Body of pancreas (tissue), 4 donors: Measurements from ENCODE around the gene ARID1B. TPM values are rescaled to one million over a fixed set of nuclear protein-coding genes. Genes with fewer than 3 reads are reported as not detected.

Experiments
- ATAC-seq: fragments of 150-250 bp; one replicate; pipeline ENCODE4 v1.9.1; 2016
- DNase-seq, 4 donors: peaks; one replicate each; pipeline ENCODE4 v3.0.0-alpha.2; 2019
- H3K27ac ChIP-seq, 4 donors: fragments of 200-600 bp; sonication (generic); 1 replicate in 3 of 4; 2 replicates in 1 of 4; pipeline versions ENCODE4 v1.5.1 to v1.6.1; 2016 to 2019; ENCODE audit warnings: mild to moderate bottlenecking in 1 of 4, mixed read lengths in 1 of 4, moderate library complexity in 1 of 4
- H3K27me3 ChIP-seq, 2 donors: fragments of 200-600 bp; sonication (generic); one replicate each; pipeline ENCODE4 v1.6.0; 2016; ENCODE audit warnings: mild to moderate bottlenecking in 1 of 2
- H3K36me3 ChIP-seq, 2 donors: fragments of 200-600 bp; sonication (generic); replicated peaks in 1 of 2; 2 replicates each; pipeline ENCODE4 v1.5.1; 2016; ENCODE audit warnings: low read depth in 2 of 2; ENCODE audit not compliant: insufficient read depth in 1 of 2
- H3K4me1 ChIP-seq: fragments of 200-600 bp; sonication (generic); one replicate; pipeline ENCODE4 v1.6.0; 2016
- H3K4me3 ChIP-seq, 2 donors: fragments of 200-600 bp; sonication (generic); 1 replicate in 1 of 2; 2 replicates in 1 of 2; pipeline ENCODE4 v1.5.1; 2016 to 2019
- H3K9me3 ChIP-seq, 3 donors: fragments of 200-600 bp; sonication (generic); 1 replicate in 2 of 3; 2 replicates in 1 of 3; pipeline ENCODE4 v1.5.1; 2016
- POLR2A ChIP-seq, 3 donors: fragments of 450-650 bp; IDR thresholded peaks; one replicate each; pipeline ENCODE4 v1.6.1; 2016; ENCODE audit warnings: antibody characterized with exemption in 3 of 3, mild to moderate bottlenecking in 2 of 3
- WGBS, 2 donors: methylation state at CpG; one replicate each; pipeline ENCODE4 v1.1.5; 2017; 5-methylcytosine and 5-hydroxymethylcytosine counted together
- intact Hi-C: fragments of 100-400 bp; cut with DNase I; formaldehyde crosslinking; loops from one replicate; pipeline ENCODE4 v1.15.1; 2023
- total RNA-seq, 2 donors: library from RNA; depleted of rRNA; stranded (reverse); fragments of >200 nt; gene quantifications; one replicate each; pipeline ENCODE4 v1.1.0, GENCODE V29; 2016
- TF ChIP-seq, protein P1 (sequence below), 7 experiments: fragments of 450-650 bp in 4 of 7; fragments of 200-600 bp in 3 of 7; sonication (generic) in 3 of 7; IDR thresholded peaks; one replicate each; pipeline ENCODE4 v1.5.1; 2016 to 2019; ENCODE audit warnings: antibody characterized with exemption in 7 of 7

The ARID1B gene
- total RNA-seq, 2 donors from 2014 or later = 71.5 to 85.1 TPM

DNA sequence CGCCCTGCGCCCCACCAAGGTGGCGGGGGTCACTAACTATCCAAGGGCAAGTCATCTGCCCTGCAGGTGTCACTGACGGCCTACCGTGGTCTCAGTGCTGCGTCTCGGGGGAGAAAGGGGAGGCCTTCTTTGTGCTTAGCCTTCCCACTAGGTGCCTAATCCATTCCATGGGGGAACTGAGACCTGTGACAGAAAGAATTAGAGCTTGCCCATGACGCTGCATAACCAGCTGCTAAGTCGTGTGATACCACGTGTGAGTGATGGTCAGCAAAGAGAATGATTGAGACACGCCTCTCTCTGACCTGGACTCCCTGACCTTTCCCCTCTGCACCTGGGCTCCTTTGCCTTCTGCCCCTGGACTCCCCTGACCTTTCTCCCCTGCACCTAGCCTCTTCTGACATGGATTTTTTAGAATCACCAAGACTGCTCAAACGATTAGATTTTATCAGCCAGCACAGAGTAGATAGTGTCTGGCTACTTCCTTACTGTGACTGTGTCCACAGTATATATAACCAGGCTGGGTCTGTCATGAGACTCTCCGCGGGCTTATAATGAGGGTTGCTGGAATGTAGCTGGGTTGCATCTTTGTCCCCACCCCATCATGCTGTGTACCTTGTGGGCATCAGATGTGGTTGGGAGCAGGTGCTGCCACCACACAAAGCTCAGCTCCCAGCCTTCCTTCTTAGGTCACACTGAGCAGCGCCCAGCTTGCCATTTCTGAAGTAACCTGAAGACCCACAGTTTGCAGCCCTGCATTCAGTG lies 405.5 kb downstream of the ARID1B start:
- DNase-seq (no peak), ATAC-seq (no peak)
- TF ChIP-seq, protein P1, sequence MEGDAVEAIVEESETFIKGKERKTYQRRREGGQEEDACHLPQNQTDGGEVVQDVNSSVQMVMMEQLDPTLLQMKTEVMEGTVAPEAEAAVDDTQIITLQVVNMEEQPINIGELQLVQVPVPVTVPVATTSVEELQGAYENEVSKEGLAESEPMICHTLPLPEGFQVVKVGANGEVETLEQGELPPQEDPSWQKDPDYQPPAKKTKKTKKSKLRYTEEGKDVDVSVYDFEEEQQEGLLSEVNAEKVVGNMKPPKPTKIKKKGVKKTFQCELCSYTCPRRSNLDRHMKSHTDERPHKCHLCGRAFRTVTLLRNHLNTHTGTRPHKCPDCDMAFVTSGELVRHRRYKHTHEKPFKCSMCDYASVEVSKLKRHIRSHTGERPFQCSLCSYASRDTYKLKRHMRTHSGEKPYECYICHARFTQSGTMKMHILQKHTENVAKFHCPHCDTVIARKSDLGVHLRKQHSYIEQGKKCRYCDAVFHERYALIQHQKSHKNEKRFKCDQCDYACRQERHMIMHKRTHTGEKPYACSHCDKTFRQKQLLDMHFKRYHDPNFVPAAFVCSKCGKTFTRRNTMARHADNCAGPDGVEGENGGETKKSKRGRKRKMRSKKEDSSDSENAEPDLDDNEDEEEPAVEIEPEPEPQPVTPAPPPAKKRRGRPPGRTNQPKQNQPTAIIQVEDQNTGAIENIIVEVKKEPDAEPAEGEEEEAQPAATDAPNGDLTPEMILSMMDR (IDR thresholded peaks at IDR 0.05) = no peak
- TF ChIP-seq POLR2A (IDR thresholded peaks at IDR 0.05) = no peak
- intact Hi-C loops = loop anchor here (10.0 kb wide), 2 partner anchors 92 to 618 kb away; no protein-coding TSS in a partner anchor
- no peaks in the 10 kb centered on the region for H3K27me3 ChIP-seq
- no peak overlapping the region for H3K27ac ChIP-seq
- WGBS, 2 donors = 77 to 82% methylated on average over 15 of the region's 15 CpGs
- H3K9me3 ChIP-seq = no peaks in the 10 kb centered on the region
- peaks cover 24% of the 10 kb centered on the region for H3K4me1 ChIP-seq
- no peak overlapping the region for H3K4me3 ChIP-seq
- H3K36me3 ChIP-seq = peaks cover 0 to 3% of the 10 kb centered on the region in 2 donors

DNA sequence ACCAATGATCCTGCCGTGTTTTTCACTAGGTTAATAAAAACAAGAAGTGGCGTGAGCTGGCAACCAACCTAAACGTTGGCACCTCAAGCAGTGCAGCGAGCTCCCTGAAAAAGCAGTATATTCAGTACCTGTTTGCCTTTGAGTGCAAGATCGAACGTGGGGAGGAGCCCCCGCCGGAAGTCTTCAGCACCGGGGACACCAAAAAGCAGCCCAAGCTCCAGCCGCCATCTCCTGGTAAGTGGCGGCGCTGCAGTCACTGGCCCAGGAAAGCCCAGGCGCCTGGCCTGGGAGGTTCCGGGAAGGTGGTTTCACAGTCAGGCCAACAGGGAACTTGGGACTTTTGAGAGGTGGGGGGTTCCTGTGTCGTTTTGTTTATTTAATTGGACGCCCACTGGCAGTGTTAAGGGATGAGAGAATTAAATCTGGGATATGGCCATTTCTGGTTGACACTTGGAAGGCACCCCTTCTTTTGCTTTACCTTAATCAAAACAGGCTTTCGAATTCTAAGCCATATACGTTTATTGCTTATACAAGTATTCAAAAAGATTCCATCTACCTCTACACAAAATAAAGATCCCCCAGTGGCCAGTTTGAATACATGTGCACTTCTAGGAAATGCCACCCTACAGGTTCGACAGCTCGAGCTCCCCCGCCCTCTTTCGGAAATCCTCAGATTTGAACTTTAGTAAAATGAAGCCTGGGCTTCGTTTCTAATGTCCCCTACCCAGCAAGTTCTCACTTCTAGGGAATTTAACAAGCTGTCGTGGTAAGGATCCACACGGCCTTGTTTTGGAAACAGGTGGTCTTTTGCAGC lies 407.2 kb downstream of the ARID1B start:
- ATAC-seq = peak; percentile 95
- DNase-seq = peak; percentile 84 to 90 (median 86)
- WGBS, 2 donors = 33 to 34% methylated on average over 24 to 25 of the region's 25 CpGs
- Histone ChIP-seq H3K27ac (peak overlapping the region in 2 of 4 donors; percentile 38 to 40), H3K4me3 (no peak overlapping the region), H3K36me3 (peaks cover 0 to 3% of the 10 kb centered on the region in 2 donors), H3K27me3 (no peaks in the 10 kb centered on the region), H3K4me1 (peaks cover 25% of the 10 kb centered on the region), H3K9me3 (no peaks in the 10 kb centered on the region)
- intact Hi-C loops = loop anchor here (10.0 kb wide), 2 partner anchors 90 to 620 kb away; no protein-coding TSS in a partner anchor
- no peak for TF ChIP-seq POLR2A (IDR thresholded peaks at IDR 0.05)
- TF ChIP-seq, protein P1 (IDR thresholded peaks at IDR 0.05) = peak; percentile 91 to 96 (median 95)

DNA sequence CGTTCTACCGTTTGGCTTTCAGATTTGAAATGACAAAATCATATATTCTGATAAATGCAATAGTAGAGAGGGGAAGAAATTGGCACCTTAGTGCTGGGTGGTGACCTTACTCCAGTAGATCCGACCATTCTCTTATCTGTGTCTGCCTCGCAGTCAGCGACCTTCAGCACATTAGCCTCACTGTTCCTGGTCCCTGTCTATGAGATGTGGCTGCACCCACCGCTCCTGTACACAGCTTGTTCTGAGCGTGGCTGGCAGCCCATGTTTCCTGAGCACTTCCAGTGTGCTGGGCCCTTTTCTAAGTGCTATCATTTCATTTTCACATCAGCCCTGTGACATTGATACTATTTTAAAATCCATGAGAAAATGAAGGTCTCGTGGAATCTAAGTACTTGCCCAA lies 408.0 kb downstream of the ARID1B start:
- intact Hi-C loops = loop anchor here (10.0 kb wide), 2 partner anchors 90 to 620 kb away; no protein-coding TSS in a partner anchor
- TF ChIP-seq POLR2A (IDR thresholded peaks at IDR 0.05) = no peak
- TF ChIP-seq, protein P1 (IDR thresholded peaks at IDR 0.05) = no peak
- no peaks in the 10 kb centered on the region for H3K27me3 ChIP-seq
- peaks cover 0 to 6% of the 10 kb centered on the region in 2 donors for H3K36me3 ChIP-seq
- DNase-seq (no peak), ATAC-seq (no peak)
- 78 to 82% methylated on average over 8 of the region's 8 CpGs for WGBS, 2 donors
- H3K4me3 ChIP-seq = no peak overlapping the region
- no peak overlapping the region for H3K27ac ChIP-seq
- H3K9me3 ChIP-seq = no peaks in the 10 kb centered on the region
- peaks cover 25% of the 10 kb centered on the region for H3K4me1 ChIP-seq

DNA sequence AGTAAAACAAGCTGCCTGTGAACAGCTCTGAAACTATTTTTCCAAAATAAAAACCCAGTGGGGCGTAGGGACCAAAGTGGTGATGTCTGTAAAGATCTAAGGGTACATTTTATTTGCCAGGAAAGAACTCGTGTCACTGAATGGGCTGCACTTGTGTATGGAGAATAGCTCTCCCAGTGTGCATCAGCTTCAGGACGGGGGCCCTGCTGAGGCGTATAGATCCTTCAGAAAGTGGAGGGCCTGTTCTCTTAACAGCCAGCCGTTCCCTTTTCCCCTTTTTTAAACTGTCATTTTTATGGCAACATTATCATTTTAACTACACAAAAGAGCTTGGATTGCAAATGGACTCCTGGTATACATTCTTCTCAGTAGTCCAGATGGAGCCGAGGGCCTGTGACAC lies 408.8 kb downstream of the ARID1B start:
- TF ChIP-seq, protein P1 (IDR thresholded peaks at IDR 0.05) = no peak
- TF ChIP-seq POLR2A (IDR thresholded peaks at IDR 0.05) = no peak
- no peak for DNase-seq

More for the DNA sequence above, 408.8 kb downstream of the ARID1B start:
- peaks cover 0 to 14% of the 10 kb centered on the region in 2 donors for H3K36me3 ChIP-seq
- no peaks in the 10 kb centered on the region for H3K9me3 ChIP-seq
- no peaks in the 10 kb centered on the region for H3K27me3 ChIP-seq
- 88 to 89% methylated on average over 6 of the region's 6 CpGs for WGBS, 2 donors
- H3K4me1 ChIP-seq = peaks cover 25% of the 10 kb centered on the region
- ATAC-seq = no peak
- H3K4me3 ChIP-seq = no peak overlapping the region
- no peak overlapping the region for H3K27ac ChIP-seq
- intact Hi-C loops = loop anchor here (10.0 kb wide), 2 partner anchors 89 to 621 kb away; no protein-coding TSS in a partner anchor
